ENCODE data around the gene CRIM1. TPM values are rescaled to one million over a fixed set of nuclear protein-coding genes. Genes with fewer than 3 reads are reported as not detected.

CRIM1 gene
- polyA plus RNA-seq, 2 of the 4 experiments (the other 2 are of a cell fraction) = 127 to 208 TPM

DNA sequence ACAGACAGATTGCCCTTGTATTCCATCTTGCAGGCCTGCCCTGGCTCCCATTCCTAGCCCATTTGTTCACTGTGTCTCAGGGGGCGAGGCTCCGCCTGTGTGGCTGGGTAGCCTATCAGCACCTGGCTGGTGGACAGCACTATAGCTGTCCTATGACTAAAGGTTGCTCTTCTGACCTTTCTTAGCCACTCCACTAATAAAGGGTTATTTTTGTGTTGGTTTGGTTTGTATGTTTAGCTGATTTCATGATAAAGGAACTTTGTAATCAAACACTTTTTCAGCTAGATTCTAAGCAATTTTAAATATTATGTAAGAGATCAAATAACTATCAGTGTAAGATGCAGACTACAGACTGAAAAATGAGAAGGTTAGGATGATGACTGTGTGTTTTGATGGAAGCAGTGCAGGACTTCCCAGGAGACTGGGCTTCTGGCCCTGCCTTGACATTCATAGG is 72.2 kb downstream of the CRIM1 start:
- ChIA-PET CTCF (interaction anchor here (0.7 kb wide), 2 partner anchors 16 to 51 kb away, joined by 3 read pairs; no protein-coding TSS in a partner anchor), POLR2A (no interaction called here)
- peak overlapping the region; percentile 19 to 34; a peak in 4 of 6 replicates for H3K27ac ChIP-seq
- DNase-seq (ENCODE audit: low read depth in 1 of 2, low spot score in 1 of 2) (peak in 1 of 2 experiments; percentile 53), ATAC-seq (peak; percentile 61 to 72; a peak in 5 of 6 replicates), FAIRE-seq (no peak)
- H3K4me3 ChIP-seq = no peak overlapping the region
- H3K4me1 ChIP-seq = peaks cover 96% of the 10 kb centered on the region
- TF ChIP-seq, protein P1, sequence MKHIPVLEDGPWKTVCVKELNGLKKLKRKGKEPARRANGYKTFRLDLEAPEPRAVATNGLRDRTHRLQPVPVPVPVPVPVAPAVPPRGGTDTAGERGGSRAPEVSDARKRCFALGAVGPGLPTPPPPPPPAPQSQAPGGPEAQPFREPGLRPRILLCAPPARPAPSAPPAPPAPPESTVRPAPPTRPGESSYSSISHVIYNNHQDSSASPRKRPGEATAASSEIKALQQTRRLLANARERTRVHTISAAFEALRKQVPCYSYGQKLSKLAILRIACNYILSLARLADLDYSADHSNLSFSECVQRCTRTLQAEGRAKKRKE (CRISPR knock-in tag; IDR thresholded peaks at IDR 0.05; ENCODE audit: low read depth) = peak; percentile 40; the same call in 1 of the 2 replicates
- TF ChIP-seq CEBPB (IDR thresholded peaks at IDR 0.05) (peak in 1 of 2 experiments; percentile 28; a peak in 1 of 4 replicates), GATA3 (IDR thresholded peaks at IDR 0.05; ENCODE audit: borderline replicate concordance) (peak; percentile 41; the same call in 1 of the 2 replicates), HOXB5 (CRISPR knock-in tag; IDR thresholded peaks at IDR 0.05) (peak; percentile 57; the same call in 1 of the 2 replicates), NFE2L2 (conservative IDR thresholded peaks at IDR 0.05; ENCODE audit: low read length) (no peak), HEYL (CRISPR knock-in tag; IDR thresholded peaks at IDR 0.05) (no peak), POLR2A (IDR thresholded peaks at IDR 0.05; ENCODE audit: low read length) (no peak), JUNB (IDR thresholded peaks at IDR 0.05) (0 out of 2 replicates have a peak, but pooled peaks have one; percentile 16), NR3C1 (IDR thresholded peaks at IDR 0.05) (no peak), MYC (IDR thresholded peaks at IDR 0.05; ENCODE audit: borderline replicate concordance, low read length) (no peak), FOXS1 (CRISPR knock-in tag; IDR thresholded peaks at IDR 0.05) (no peak), RCOR1 (IDR thresholded peaks at IDR 0.05; ENCODE audit: low read depth, low read length) (no peak), TFCP2L1 (CRISPR knock-in tag; IDR thresholded peaks at IDR 0.05) (no peak), CHD4 (IDR thresholded peaks at IDR 0.05; ENCODE audit: borderline replicate concordance) (no peak), FOSL2 (IDR thresholded peaks at IDR 0.05) (no peak), FOSL2 (CRISPR knock-in tag; IDR thresholded peaks at IDR 0.05) (peak; percentile 47; the same call in 1 of the 2 replicates), JUN (IDR thresholded peaks at IDR 0.05) (peak in 1 of 2 experiments; percentile 52; a peak in 1 of 5 replicates), SREBF2 (IDR thresholded peaks at IDR 0.05) (no peak), EHMT2 (IDR thresholded peaks at IDR 0.05; ENCODE audit: low read depth) (peak; percentile 83; the same call in 1 of the 2 replicates)
- TF ChIP-seq, protein P2, sequence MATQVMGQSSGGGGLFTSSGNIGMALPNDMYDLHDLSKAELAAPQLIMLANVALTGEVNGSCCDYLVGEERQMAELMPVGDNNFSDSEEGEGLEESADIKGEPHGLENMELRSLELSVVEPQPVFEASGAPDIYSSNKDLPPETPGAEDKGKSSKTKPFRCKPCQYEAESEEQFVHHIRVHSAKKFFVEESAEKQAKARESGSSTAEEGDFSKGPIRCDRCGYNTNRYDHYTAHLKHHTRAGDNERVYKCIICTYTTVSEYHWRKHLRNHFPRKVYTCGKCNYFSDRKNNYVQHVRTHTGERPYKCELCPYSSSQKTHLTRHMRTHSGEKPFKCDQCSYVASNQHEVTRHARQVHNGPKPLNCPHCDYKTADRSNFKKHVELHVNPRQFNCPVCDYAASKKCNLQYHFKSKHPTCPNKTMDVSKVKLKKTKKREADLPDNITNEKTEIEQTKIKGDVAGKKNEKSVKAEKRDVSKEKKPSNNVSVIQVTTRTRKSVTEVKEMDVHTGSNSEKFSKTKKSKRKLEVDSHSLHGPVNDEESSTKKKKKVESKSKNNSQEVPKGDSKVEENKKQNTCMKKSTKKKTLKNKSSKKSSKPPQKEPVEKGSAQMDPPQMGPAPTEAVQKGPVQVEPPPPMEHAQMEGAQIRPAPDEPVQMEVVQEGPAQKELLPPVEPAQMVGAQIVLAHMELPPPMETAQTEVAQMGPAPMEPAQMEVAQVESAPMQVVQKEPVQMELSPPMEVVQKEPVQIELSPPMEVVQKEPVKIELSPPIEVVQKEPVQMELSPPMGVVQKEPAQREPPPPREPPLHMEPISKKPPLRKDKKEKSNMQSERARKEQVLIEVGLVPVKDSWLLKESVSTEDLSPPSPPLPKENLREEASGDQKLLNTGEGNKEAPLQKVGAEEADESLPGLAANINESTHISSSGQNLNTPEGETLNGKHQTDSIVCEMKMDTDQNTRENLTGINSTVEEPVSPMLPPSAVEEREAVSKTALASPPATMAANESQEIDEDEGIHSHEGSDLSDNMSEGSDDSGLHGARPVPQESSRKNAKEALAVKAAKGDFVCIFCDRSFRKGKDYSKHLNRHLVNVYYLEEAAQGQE (IDR thresholded peaks at IDR 0.05) = peak; percentile 94
- TF ChIP-seq, protein P3, sequence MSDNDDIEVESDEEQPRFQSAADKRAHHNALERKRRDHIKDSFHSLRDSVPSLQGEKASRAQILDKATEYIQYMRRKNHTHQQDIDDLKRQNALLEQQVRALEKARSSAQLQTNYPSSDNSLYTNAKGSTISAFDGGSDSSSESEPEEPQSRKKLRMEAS (IDR thresholded peaks at IDR 0.05) = no peak
- TF ChIP-seq, protein P4, sequence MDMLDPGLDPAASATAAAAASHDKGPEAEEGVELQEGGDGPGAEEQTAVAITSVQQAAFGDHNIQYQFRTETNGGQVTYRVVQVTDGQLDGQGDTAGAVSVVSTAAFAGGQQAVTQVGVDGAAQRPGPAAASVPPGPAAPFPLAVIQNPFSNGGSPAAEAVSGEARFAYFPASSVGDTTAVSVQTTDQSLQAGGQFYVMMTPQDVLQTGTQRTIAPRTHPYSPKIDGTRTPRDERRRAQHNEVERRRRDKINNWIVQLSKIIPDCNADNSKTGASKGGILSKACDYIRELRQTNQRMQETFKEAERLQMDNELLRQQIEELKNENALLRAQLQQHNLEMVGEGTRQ (IDR thresholded peaks at IDR 0.05) = no peak
- TF ChIP-seq, protein P5, sequence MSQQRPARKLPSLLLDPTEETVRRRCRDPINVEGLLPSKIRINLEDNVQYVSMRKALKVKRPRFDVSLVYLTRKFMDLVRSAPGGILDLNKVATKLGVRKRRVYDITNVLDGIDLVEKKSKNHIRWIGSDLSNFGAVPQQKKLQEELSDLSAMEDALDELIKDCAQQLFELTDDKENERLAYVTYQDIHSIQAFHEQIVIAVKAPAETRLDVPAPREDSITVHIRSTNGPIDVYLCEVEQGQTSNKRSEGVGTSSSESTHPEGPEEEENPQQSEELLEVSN (IDR thresholded peaks at IDR 0.05; ENCODE audit: borderline replicate concordance, low read depth) = no peak
- H3K9me3 ChIP-seq = no peaks in the 10 kb centered on the region
- H3K4me2 ChIP-seq = peak overlapping the region; percentile 30
- whole genome bisulfite sequencing (ENCODE audit: missing lambda C conversion rate) = 93% methylated on average over 2 of the region's 2 CpGs
